Natural killer cell (primary cell): ENCODE results near the gene TFAM. TPM values are rescaled to one million over a fixed set of nuclear protein-coding genes. Genes with fewer than 3 reads are reported as not detected.

Experiments
- ATAC-seq, 3 donors: fragments of 150-1000 bp in 2 of 3; fragments of 200-7000 bp in 1 of 3; cut with Tn5 transposase; 1 replicate in 1 of 3; 2 replicates in 2 of 3; pipeline ENCODE4 v1.10.0; 2021; ENCODE audit warnings: mild to moderate bottlenecking in 2 of 3, moderate library complexity in 2 of 3
- DNase-seq, 2 donors: peaks; one replicate each; pipeline versions ENCODE4 v3.0.0 to v3.0.0-alpha.2; 2013 to 2021; ENCODE audit warnings: mixed read lengths in 1 of 2
- H3K27ac ChIP-seq: one replicate; pipeline ENCODE4 v1.5.1; 2013; ENCODE audit warnings: mild to moderate bottlenecking, low read length
- H3K27me3 ChIP-seq: one replicate; pipeline ENCODE4 v1.6.1; 2013; ENCODE audit warnings: low read length; ENCODE audit not compliant: control insufficient read depth, insufficient read depth
- H3K36me3 ChIP-seq: one replicate; pipeline ENCODE4 v1.6.1; 2013; ENCODE audit warnings: low read length; ENCODE audit not compliant: control insufficient read depth, insufficient read depth
- H3K4me1 ChIP-seq: one replicate; pipeline ENCODE4 v1.6.1; 2013; ENCODE audit warnings: low read length; ENCODE audit not compliant: control insufficient read depth, insufficient read depth
- H3K4me3 ChIP-seq: one replicate; pipeline ENCODE4 v1.5.1; 2013; ENCODE audit warnings: low read length
- H3K9me3 ChIP-seq: one replicate; pipeline ENCODE4 v1.6.1; 2013; ENCODE audit warnings: low read length; ENCODE audit not compliant: control insufficient read depth, insufficient read depth
- H3K27ac Mint-ChIP-seq, 2 donors: one replicate each; pipeline ENCODE4 v1.8.0; 2022; ENCODE audit warnings: mild to moderate bottlenecking in 2 of 2, mixed read lengths in 2 of 2, moderate library complexity in 1 of 2
- H3K27me3 Mint-ChIP-seq, 2 donors: one replicate each; pipeline ENCODE4 v1.8.0; 2022; ENCODE audit warnings: low read depth in 2 of 2, mixed read lengths in 2 of 2
- H3K36me3 Mint-ChIP-seq: one replicate; pipeline ENCODE4 v1.8.0; 2022; ENCODE audit warnings: mixed read lengths
- H3K4me1 Mint-ChIP-seq, 2 donors: one replicate each; pipeline ENCODE4 v1.8.0; 2022; ENCODE audit warnings: mixed read lengths in 2 of 2
- H3K4me3 Mint-ChIP-seq: one replicate; pipeline ENCODE4 v1.8.0; 2022; ENCODE audit warnings: mild to moderate bottlenecking, moderate library complexity, mixed read lengths
- H3K9me3 Mint-ChIP-seq, 2 donors: one replicate each; pipeline ENCODE4 v1.8.0; 2022; ENCODE audit warnings: mixed read lengths in 2 of 2
- CTCF ChIP-seq: fragments of 200-600 bp; IDR thresholded peaks from one replicate; pipeline ENCODE4 v1.8.0; 2022; ENCODE audit warnings: antibody characterized with exemption
- WGBS: methylation state at CpG from one replicate; pipeline ENCODE4 v1.1.7; 2013; ENCODE audit warnings: missing lambda C conversion rate; ENCODE audit not compliant: insufficient coverage; 5-methylcytosine and 5-hydroxymethylcytosine counted together
- intact Hi-C: fragments of 100-400 bp; cut with micrococcal nuclease; formaldehyde crosslinking; loops from one replicate; pipeline ENCODE4 v1.14.2; 2022
- total RNA-seq, 4 donors: library from RNA; stranded (reverse); fragments of 120-200 nt in 1 of 4; gene quantifications; one replicate each; pipeline versions ENCODE4 v1.2.3 to v1.2.4, GENCODE V29; 2013 to 2022

The TFAM gene
- total RNA-seq, 3 donors from 2014 or later (not counting 1 experiment from before 2014, with no cell fraction given) = 29.1 to 34.3 (median 33.8) TPM

DNA sequence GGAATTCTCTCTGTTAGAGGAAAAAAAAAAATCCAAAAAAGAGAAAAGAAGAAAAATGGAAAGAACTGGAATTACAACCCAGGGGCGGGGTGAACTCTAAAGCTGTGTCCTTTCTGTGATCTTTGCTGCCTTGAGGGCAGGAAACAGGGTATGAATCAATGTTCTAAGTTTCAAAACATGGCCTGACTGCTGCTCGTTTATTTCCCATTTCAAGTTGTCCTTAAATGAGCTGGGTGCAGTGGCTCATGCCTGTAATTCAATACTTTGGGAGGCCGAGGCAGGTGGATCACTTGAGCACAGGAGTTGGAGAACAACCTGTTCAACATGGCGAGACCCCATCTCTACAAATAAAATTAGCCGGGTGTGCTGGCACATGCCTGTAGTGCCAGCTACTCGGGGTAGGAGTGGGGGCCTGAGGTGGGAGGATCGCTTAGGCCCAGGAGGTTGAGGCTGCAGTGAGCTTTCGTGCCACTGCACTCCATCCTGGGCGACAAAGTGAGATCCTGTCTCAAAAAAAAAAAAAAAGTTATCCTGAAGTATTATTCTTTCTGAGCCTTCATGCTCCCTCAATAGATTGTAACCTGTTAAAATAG lies 24.7 kb upstream of the TFAM start:
- Histone ChIP-seq H3K4me3 (no peak overlapping the region), H3K36me3 (peaks cover 7% of the 10 kb centered on the region), H3K4me1 (peaks cover 6% of the 10 kb centered on the region), H3K27ac (no peak overlapping the region), H3K27me3 (no peaks in the 10 kb centered on the region), H3K9me3 (no peaks in the 10 kb centered on the region)
- Mint-ChIP-seq H3K27ac (no peak overlapping the region), H3K4me3 (no peak overlapping the region), H3K36me3 (peaks cover 8% of the 10 kb centered on the region), H3K9me3 (no peaks in the 10 kb centered on the region), H3K27me3 (no peaks in the 10 kb centered on the region), H3K4me1 (peaks cover 21 to 25% of the 10 kb centered on the region in 2 donors)
- intact Hi-C loops = no loop called here
- DNase-seq (no peak), ATAC-seq (no peak)
- TF ChIP-seq CTCF = no peak
- 90% methylated on average over 9 of the region's 9 CpGs for WGBS

DNA sequence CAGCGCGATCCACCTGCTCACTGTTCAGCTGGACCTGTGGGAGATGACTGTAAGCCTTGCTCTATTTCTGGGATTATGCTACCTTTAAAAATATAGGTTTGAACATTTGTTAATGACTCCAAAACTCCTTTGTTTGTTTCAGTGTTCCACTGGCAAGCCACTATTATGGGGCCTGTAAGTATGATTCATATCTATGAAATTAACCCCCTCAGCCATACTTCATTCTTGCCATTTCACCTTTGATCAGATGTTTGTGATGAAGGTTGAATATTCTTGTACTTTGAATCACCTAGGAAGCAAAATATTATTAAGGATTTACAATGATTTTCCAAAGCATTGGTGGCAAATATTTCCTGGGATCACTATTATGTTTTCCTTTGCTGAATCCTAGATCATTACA lies 23.9 kb upstream of the TFAM start:
- no peaks in the 10 kb centered on the region for H3K27me3 Mint-ChIP-seq
- WGBS = 100% methylated on average over 2 of the region's 2 CpGs
- peaks cover 21 to 23% of the 10 kb centered on the region in 2 donors for H3K4me1 Mint-ChIP-seq

DNA sequence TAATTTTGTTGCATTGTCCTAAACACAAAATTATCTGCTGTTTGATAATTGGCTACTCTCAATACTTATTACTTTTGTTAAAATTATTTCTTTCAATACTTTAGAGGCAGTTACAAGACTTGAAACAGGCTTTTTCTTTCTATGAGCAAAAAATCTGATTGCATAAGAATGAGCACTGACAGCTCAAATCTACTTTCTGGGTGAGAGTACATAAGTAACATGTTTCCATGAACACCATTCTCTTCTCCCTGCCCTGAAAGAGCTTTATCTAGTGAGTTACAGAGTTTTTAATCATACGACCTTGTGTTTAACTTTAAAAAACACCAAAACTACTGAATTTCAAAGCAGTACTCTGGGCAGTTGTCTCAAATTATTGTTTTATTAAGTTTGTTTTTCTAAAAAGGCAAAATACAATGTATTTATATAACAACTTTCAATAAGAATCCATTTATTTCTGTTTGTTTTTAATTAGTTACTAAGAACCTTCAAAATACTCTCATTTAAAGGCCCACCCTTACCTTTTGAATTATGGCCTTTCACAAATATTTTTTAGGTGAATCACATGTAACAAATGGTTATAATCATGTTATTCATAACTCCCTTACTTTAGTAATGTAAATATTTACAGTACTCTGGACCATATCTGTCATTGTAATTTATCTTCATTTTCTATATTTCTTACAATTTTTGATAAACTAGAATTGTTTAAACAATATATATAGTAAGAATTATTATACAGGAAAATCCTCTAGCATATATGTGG lies 23.0 kb upstream of the TFAM start:
- H3K9me3 Mint-ChIP-seq = no peaks in the 10 kb centered on the region
- peaks cover 8% of the 10 kb centered on the region for H3K36me3 Mint-ChIP-seq
- Histone ChIP-seq H3K9me3 (no peaks in the 10 kb centered on the region), H3K4me3 (no peak overlapping the region), H3K36me3 (peaks cover 7% of the 10 kb centered on the region), H3K27ac (no peak overlapping the region), H3K27me3 (no peaks in the 10 kb centered on the region), H3K4me1 (peaks cover 6% of the 10 kb centered on the region)
- WGBS = no CpG with 5 or more reads among the region's 1 CpG
- DNase-seq = no peak
- no peak overlapping the region for H3K4me3 Mint-ChIP-seq
- H3K4me1 Mint-ChIP-seq = peaks cover 14 to 16% of the 10 kb centered on the region in 2 donors
- intact Hi-C loops = no loop called here
- no peak for TF ChIP-seq CTCF
- no peaks in the 10 kb centered on the region for H3K27me3 Mint-ChIP-seq
- no peak for ATAC-seq
- H3K27ac Mint-ChIP-seq = no peak overlapping the region

More for the DNA sequence above, 23.9 kb upstream of the TFAM start:
- ATAC-seq = no peak
- H3K9me3 Mint-ChIP-seq = no peaks in the 10 kb centered on the region
- no peak for TF ChIP-seq CTCF
- intact Hi-C loops = no loop called here
- H3K36me3 Mint-ChIP-seq = peaks cover 8% of the 10 kb centered on the region
- Histone ChIP-seq H3K36me3 (peaks cover 7% of the 10 kb centered on the region), H3K9me3 (no peaks in the 10 kb centered on the region), H3K27me3 (no peaks in the 10 kb centered on the region), H3K27ac (no peak overlapping the region), H3K4me1 (peaks cover 6% of the 10 kb centered on the region), H3K4me3 (no peak overlapping the region)
- H3K27ac Mint-ChIP-seq = no peak overlapping the region
- H3K4me3 Mint-ChIP-seq = no peak overlapping the region
- no peak for DNase-seq
